H9 (cell line): ENCODE data around the gene FAM83C. TPM values are rescaled to one million over a fixed set of nuclear protein-coding genes. Genes with fewer than 3 reads are reported as not detected.
A peak's percentile ranks its signal among the peaks of the same experiment; 100 is the strongest.

Experiments
- DNase-seq: peaks from one replicate; pipeline ENCODE4 v3.0.0-alpha.2; 2017
- H2AFZ ChIP-seq: one replicate; pipeline ENCODE4 v1.6.1; 2013; ENCODE audit warnings: mild to moderate bottlenecking, low read length, control low read depth, moderate library complexity
- H2AK5ac ChIP-seq: 2 replicates; pipeline ENCODE4 v1.6.1; 2013; ENCODE audit warnings: low read length, control low read depth, mixed read lengths; ENCODE audit not compliant: insufficient read length
- H2BK120ac ChIP-seq: one replicate; pipeline ENCODE4 v1.6.1; 2013; ENCODE audit warnings: low read depth, mild to moderate bottlenecking, low read length, control low read depth, inconsistent platforms; ENCODE audit not compliant: poor library complexity, severe bottlenecking
- H2BK12ac ChIP-seq: 2 replicates; pipeline ENCODE4 v1.6.1; 2013; ENCODE audit warnings: low read length, control low read depth, mixed read lengths, low read depth; ENCODE audit not compliant: insufficient read length
- H2BK15ac ChIP-seq: 2 replicates; pipeline ENCODE4 v1.6.1; 2013; ENCODE audit warnings: low read depth, low read length, control low read depth
- H2BK20ac ChIP-seq: one replicate; pipeline ENCODE4 v1.6.1; 2013; ENCODE audit warnings: low read depth, mild to moderate bottlenecking, low read length, control low read depth, inconsistent platforms; ENCODE audit not compliant: poor library complexity, severe bottlenecking
- H2BK5ac ChIP-seq: 2 replicates; pipeline ENCODE4 v1.6.1; 2013; ENCODE audit warnings: low read length, control low read depth, mixed read lengths; ENCODE audit not compliant: insufficient read length
- H3K14ac ChIP-seq: 2 replicates; pipeline ENCODE4 v1.6.1; 2013; ENCODE audit warnings: low read length, control low read depth; ENCODE audit not compliant: insufficient read depth
- H3K18ac ChIP-seq: 2 replicates; pipeline ENCODE4 v1.6.1; 2013; ENCODE audit warnings: low read depth, mild to moderate bottlenecking, mixed read lengths, low read length, control low read depth; ENCODE audit not compliant: insufficient read length
- H3K23ac ChIP-seq: 2 replicates; pipeline ENCODE4 v1.6.1; 2013; ENCODE audit warnings: low read length, control low read depth, mixed read lengths, low read depth; ENCODE audit not compliant: insufficient read length
- H3K23me2 ChIP-seq: 2 replicates; pipeline ENCODE4 v1.6.1; 2013; ENCODE audit warnings: low read depth, mild to moderate bottlenecking, mixed read lengths, low read length, control low read depth; ENCODE audit not compliant: insufficient read length, poor library complexity, severe bottlenecking
- H3K27ac ChIP-seq: 2 replicates; pipeline ENCODE4 v1.5.1; 2013; ENCODE audit warnings: low read length, control low read depth, mixed read lengths, low read depth; ENCODE audit not compliant: insufficient read length
- H3K27me3 ChIP-seq: 2 replicates; pipeline ENCODE4 v1.6.1; 2013; ENCODE audit warnings: low read length, control low read depth, inconsistent platforms; ENCODE audit not compliant: insufficient read depth
- H3K4ac ChIP-seq: 2 replicates; pipeline ENCODE4 v1.6.1; 2013; ENCODE audit warnings: low read depth, mild to moderate bottlenecking, control low read depth, inconsistent platforms, low read length, moderate library complexity
- H3K4me1 ChIP-seq: 2 replicates; pipeline ENCODE4 v1.6.1; 2013; ENCODE audit warnings: low read length, control low read depth, inconsistent platforms; ENCODE audit not compliant: insufficient read depth
- H3K4me2 ChIP-seq: 2 replicates; pipeline ENCODE4 v1.6.1; 2013; ENCODE audit warnings: low read length, control low read depth, mixed read lengths; ENCODE audit not compliant: insufficient read length, insufficient read depth
- H3K56ac ChIP-seq: 2 replicates; pipeline ENCODE4 v1.6.1; 2013; ENCODE audit warnings: low read depth, mild to moderate bottlenecking, mixed read lengths, low read length, control low read depth; ENCODE audit not compliant: insufficient read length
- H3K79me1 ChIP-seq: 2 replicates; pipeline ENCODE4 v1.6.1; 2013; ENCODE audit warnings: low read depth, mild to moderate bottlenecking, moderate library complexity, low read length, control low read depth, inconsistent platforms; ENCODE audit not compliant: insufficient read depth, poor library complexity, severe bottlenecking
- H3K79me2 ChIP-seq: 2 replicates; pipeline ENCODE4 v1.6.1; 2013; ENCODE audit warnings: low read length, control low read depth, inconsistent platforms; ENCODE audit not compliant: insufficient read depth
- H3K9ac ChIP-seq: 2 replicates; pipeline ENCODE4 v1.6.1; 2013; ENCODE audit warnings: low read length, control low read depth, mixed read lengths; ENCODE audit not compliant: insufficient read length; ENCODE audit errors: extremely low read depth
- H3K9me3 ChIP-seq: one replicate; pipeline ENCODE4 v1.6.1; 2013; ENCODE audit warnings: low read depth, low read length, inconsistent platforms; ENCODE audit not compliant: control insufficient read depth
- H3T11ph ChIP-seq: one replicate; pipeline ENCODE4 v1.6.1; 2013; ENCODE audit warnings: mild to moderate bottlenecking, low read length, control low read depth, inconsistent platforms
- H4K20me1 ChIP-seq: one replicate; pipeline ENCODE4 v1.6.1; 2013; ENCODE audit not compliant: control insufficient read depth, insufficient read length, insufficient read depth
- H4K5ac ChIP-seq: 2 replicates; pipeline ENCODE4 v1.6.1; 2013; ENCODE audit warnings: low read depth, mild to moderate bottlenecking, mixed read lengths, low read length, control low read depth; ENCODE audit not compliant: insufficient read length
- H4K8ac ChIP-seq: replicated peaks from 2 replicates; pipeline ENCODE4 v1.6.1; 2013; ENCODE audit warnings: low read length, control low read depth, mixed read lengths, low read depth; ENCODE audit not compliant: insufficient read length
- H4K91ac ChIP-seq: 2 replicates; pipeline ENCODE4 v1.6.1; 2013; ENCODE audit warnings: low read depth, mild to moderate bottlenecking, moderate library complexity, mixed read lengths, low read length, control low read depth; ENCODE audit not compliant: insufficient read length
- H3K27ac Mint-ChIP-seq, 3 experiments: 2 replicates in 2 of 3; 3 replicates in 1 of 3; pipeline ENCODE4 v1.8.0; 2020 to 2021; ENCODE audit warnings: mixed read lengths in 3 of 3, mild to moderate bottlenecking in 1 of 3, moderate library complexity in 1 of 3
- H3K27me3 Mint-ChIP-seq: 2 replicates; pipeline ENCODE4 v1.8.0; 2021; ENCODE audit warnings: low read depth, mild to moderate bottlenecking, moderate library complexity, mixed read lengths
- H3K36me3 Mint-ChIP-seq, 3 experiments: 2 replicates in 2 of 3; 3 replicates in 1 of 3; pipeline ENCODE4 v1.8.0; 2020 to 2021; ENCODE audit warnings: low read depth in 3 of 3, mixed read lengths in 3 of 3; ENCODE audit not compliant: insufficient read depth in 1 of 3
- H3K4me1 Mint-ChIP-seq, 2 experiments: 2 replicates each; pipeline ENCODE4 v1.8.0; 2020; ENCODE audit warnings: mixed read lengths in 2 of 2
- H3K4me3 Mint-ChIP-seq, 2 experiments: 2 replicates in 1 of 2; 3 replicates in 1 of 2; pipeline ENCODE4 v1.8.0; 2020 to 2021; ENCODE audit warnings: mild to moderate bottlenecking in 2 of 2, mixed read lengths in 2 of 2, moderate library complexity in 1 of 2
- H3K9me3 Mint-ChIP-seq, 2 experiments: 2 replicates in 1 of 2; 3 replicates in 1 of 2; pipeline ENCODE4 v1.8.0; 2020; ENCODE audit warnings: mild to moderate bottlenecking in 2 of 2, mixed read lengths in 2 of 2, moderate library complexity in 1 of 2
- CTCF ChIP-seq: fragments of 200-600 bp; sonication (generic); conservative IDR thresholded peaks from 3 replicates; pipeline ENCODE4 v1.8.0; 2021; ENCODE audit warnings: antibody characterized with exemption, mild to moderate bottlenecking
- WGBS: extraction: QIAGEN DNeasy Blood & Tissue Kit; methylation state at CpG from one replicate; pipeline ENCODE4 v1.1.7; 2013; ENCODE audit warnings: missing lambda C conversion rate, low lambda C conversion rate, mixed read lengths; ENCODE audit not compliant: insufficient read length; ENCODE audit errors: extremely low coverage; 5-methylcytosine and 5-hydroxymethylcytosine counted together
- total RNA-seq: library from RNA; stranded (reverse); gene quantifications from 2 replicates; pipeline ENCODE4 v1.2.1, GENCODE V29; 2021

Gene FAM83C
- total RNA-seq, 1 experiment from 2014 or later: not detected

GRCh38 chr20:35263532-35264341 lies 28.5 kb downstream of the FAM83C start:
- H3K4me1 Mint-ChIP-seq: peaks cover 60 to 61% of the 10 kb centered on the region in 2 experiments
- Histone ChIP-seq H2BK20ac (no peak overlapping the region), H4K20me1 (no peaks in the 10 kb centered on the region), H3K27ac (peak overlapping the region; percentile 94), H4K5ac (peak overlapping the region; percentile 46), H3K14ac (peak overlapping the region; percentile 93), H4K91ac (peak overlapping the region; percentile 93), H2BK12ac (peak overlapping the region; percentile 88), H2BK5ac (peak overlapping the region; percentile 91), H2BK15ac (no peak overlapping the region), H4K8ac (no peak overlapping the region), H3K9me3 (no peaks in the 10 kb centered on the region), H2AFZ (no peak overlapping the region), H3K79me1 (no peaks in the 10 kb centered on the region), H3K4ac (peak overlapping the region; percentile 91), H3K4me2 (peak overlapping the region; percentile 9), H3K9ac (peak overlapping the region; percentile 54), H3K27me3 (no peaks in the 10 kb centered on the region), H3K23ac (no peak overlapping the region), H3K56ac (peak overlapping the region; percentile 2), H3K18ac (peak overlapping the region; percentile 96), H3K23me2 (no peaks in the 10 kb centered on the region), H3T11ph (peak overlapping the region; percentile 48), H3K79me2 (no peaks in the 10 kb centered on the region), H2AK5ac (peak overlapping the region; percentile 10), H2BK120ac (peak overlapping the region; percentile 61), H3K4me1 (peaks cover 13% of the 10 kb centered on the region; the same call in 1 of the 2 replicates)
- no peak for TF ChIP-seq CTCF
- no peak for DNase-seq
- H3K27ac Mint-ChIP-seq: peak overlapping the region; percentile 99 to 100 (median 99)
- peaks cover 0 to 40% (median 21%) of the 10 kb centered on the region in 3 experiments; a peak in 5 of 7 replicates for H3K36me3 Mint-ChIP-seq
- no peaks in the 10 kb centered on the region; the same call in none of the 2 replicates for H3K27me3 Mint-ChIP-seq
- H3K4me3 Mint-ChIP-seq: peak overlapping the region; percentile 45 to 73
- H3K9me3 Mint-ChIP-seq: no peaks in the 10 kb centered on the region
- no CpG with 5 or more reads among the region's 17 CpGs for WGBS
